ENCODE data around the gene MRTFB.

MRTFB gene

DNA sequence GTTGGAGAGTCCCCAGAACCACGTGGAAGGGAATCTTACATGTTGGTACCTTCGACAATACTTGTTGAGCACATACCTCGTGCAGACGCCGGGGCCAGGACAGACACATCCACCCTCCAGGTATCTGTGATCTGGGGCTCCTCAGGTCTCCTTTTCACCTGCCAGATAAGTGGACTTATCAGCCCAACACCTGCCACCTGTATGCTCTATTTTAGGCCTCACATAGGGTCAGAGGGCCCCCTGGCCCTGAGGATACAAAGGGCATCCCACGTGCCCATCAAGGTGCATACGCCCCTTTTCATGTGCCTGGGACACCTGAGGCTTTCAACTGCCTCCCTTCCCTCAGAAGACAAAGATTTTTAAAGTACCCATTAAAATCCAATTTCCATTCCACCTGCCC lies 212.7 kb downstream of the MRTFB start:
- no peaks in the 10 kb centered on the region for H3K27me3 ChIP-seq (ENCODE audit: insufficient read depth, poor library complexity, severe bottlenecking)
- no peak overlapping the region for H3K27ac ChIP-seq (replicated peaks)
- no peak overlapping the region for H3K4me3 ChIP-seq (replicated peaks; ENCODE audit: insufficient read depth, low read length)
- DNase-seq (ENCODE audit: low read depth in 1 of 2, low spot score in 1 of 2): no peak
- TF ChIP-seq, protein P1, sequence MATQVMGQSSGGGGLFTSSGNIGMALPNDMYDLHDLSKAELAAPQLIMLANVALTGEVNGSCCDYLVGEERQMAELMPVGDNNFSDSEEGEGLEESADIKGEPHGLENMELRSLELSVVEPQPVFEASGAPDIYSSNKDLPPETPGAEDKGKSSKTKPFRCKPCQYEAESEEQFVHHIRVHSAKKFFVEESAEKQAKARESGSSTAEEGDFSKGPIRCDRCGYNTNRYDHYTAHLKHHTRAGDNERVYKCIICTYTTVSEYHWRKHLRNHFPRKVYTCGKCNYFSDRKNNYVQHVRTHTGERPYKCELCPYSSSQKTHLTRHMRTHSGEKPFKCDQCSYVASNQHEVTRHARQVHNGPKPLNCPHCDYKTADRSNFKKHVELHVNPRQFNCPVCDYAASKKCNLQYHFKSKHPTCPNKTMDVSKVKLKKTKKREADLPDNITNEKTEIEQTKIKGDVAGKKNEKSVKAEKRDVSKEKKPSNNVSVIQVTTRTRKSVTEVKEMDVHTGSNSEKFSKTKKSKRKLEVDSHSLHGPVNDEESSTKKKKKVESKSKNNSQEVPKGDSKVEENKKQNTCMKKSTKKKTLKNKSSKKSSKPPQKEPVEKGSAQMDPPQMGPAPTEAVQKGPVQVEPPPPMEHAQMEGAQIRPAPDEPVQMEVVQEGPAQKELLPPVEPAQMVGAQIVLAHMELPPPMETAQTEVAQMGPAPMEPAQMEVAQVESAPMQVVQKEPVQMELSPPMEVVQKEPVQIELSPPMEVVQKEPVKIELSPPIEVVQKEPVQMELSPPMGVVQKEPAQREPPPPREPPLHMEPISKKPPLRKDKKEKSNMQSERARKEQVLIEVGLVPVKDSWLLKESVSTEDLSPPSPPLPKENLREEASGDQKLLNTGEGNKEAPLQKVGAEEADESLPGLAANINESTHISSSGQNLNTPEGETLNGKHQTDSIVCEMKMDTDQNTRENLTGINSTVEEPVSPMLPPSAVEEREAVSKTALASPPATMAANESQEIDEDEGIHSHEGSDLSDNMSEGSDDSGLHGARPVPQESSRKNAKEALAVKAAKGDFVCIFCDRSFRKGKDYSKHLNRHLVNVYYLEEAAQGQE (IDR thresholded peaks at IDR 0.05; ENCODE audit: insufficient replicate concordance, low read depth): no peak
- TF ChIP-seq, protein P2, sequence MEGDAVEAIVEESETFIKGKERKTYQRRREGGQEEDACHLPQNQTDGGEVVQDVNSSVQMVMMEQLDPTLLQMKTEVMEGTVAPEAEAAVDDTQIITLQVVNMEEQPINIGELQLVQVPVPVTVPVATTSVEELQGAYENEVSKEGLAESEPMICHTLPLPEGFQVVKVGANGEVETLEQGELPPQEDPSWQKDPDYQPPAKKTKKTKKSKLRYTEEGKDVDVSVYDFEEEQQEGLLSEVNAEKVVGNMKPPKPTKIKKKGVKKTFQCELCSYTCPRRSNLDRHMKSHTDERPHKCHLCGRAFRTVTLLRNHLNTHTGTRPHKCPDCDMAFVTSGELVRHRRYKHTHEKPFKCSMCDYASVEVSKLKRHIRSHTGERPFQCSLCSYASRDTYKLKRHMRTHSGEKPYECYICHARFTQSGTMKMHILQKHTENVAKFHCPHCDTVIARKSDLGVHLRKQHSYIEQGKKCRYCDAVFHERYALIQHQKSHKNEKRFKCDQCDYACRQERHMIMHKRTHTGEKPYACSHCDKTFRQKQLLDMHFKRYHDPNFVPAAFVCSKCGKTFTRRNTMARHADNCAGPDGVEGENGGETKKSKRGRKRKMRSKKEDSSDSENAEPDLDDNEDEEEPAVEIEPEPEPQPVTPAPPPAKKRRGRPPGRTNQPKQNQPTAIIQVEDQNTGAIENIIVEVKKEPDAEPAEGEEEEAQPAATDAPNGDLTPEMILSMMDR (IDR thresholded peaks at IDR 0.05; ENCODE audit: insufficient read depth, low read length): no peak
- TF ChIP-seq GABPA (IDR thresholded peaks at IDR 0.05; ENCODE audit: low read depth): no peak

DNA sequence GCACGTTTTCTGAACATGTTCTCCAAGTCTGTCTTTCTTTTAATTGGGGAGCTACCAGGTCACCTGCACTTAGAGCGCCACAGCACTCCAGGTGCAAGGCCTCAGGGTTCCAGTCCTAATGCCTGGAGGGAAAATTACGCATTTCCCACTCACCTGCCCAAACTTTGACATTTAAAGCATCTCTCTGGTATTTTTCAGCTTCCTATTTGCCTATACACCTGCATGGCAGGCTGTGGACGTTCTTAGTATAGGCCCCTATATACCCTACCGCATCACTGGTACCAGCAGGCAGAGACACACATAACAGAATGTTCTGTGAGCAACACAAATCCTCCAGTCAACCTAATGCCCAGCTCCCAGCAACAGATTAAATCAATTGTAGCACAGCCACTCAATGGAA lies 213.3 kb downstream of the MRTFB start:
- no peak overlapping the region for H3K27ac ChIP-seq (replicated peaks)
- no peak for DNase-seq (ENCODE audit: low read depth in 1 of 2, low spot score in 1 of 2)
- no peak overlapping the region for H3K4me3 ChIP-seq (replicated peaks; ENCODE audit: insufficient read depth, low read length)
- no peaks in the 10 kb centered on the region for H3K27me3 ChIP-seq (ENCODE audit: insufficient read depth, poor library complexity, severe bottlenecking)
- TF ChIP-seq SPI1 (IDR thresholded peaks at IDR 0.05; ENCODE audit: borderline replicate concordance, low read depth) (no peak), POLR2AphosphoS5 (IDR thresholded peaks at IDR 0.05; ENCODE audit: low read depth) (no peak), GABPA (IDR thresholded peaks at IDR 0.05; ENCODE audit: low read depth) (no peak)
- TF ChIP-seq, protein P2 (IDR thresholded peaks at IDR 0.05; ENCODE audit: insufficient read depth, low read length): no peak
- TF ChIP-seq, protein P1 (IDR thresholded peaks at IDR 0.05; ENCODE audit: insufficient replicate concordance, low read depth): no peak

DNA sequence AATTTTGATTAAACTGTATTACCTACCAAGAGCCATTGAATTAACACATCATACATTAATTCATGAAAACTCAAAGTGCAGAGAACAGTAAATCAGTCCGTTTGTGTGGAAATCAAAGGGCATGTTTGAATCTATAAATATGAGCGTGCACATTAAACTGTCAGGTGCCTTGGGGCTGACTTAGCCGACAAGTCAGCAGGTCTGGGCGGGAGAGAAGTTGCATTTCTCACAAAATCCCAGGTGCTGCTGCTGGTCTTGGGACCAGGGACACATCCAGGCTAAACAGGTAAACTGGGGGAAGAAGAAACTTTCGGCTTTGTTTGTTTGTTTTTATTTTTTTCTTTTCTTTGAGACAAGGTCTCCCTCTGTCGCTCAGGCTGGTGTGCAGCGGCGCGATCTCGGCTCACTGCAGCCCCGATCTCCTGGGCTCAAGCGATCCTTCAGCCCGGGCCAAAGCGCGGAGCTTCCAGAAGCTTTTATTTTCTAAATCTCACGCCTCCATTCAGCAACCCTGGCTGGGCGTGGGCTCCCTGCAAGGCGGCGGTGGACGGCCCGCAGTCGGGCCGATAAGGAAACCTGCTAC lies 213.9 kb downstream of the MRTFB start:
- peak overlapping the region; percentile 90 for H3K4me3 ChIP-seq (replicated peaks; ENCODE audit: insufficient read depth, low read length)
- TF ChIP-seq, protein P1 (IDR thresholded peaks at IDR 0.05; ENCODE audit: insufficient replicate concordance, low read depth): no peak
- TF ChIP-seq SPI1 (IDR thresholded peaks at IDR 0.05; ENCODE audit: borderline replicate concordance, low read depth) (no peak), GABPA (IDR thresholded peaks at IDR 0.05; ENCODE audit: low read depth) (no peak), POLR2AphosphoS5 (IDR thresholded peaks at IDR 0.05; ENCODE audit: low read depth) (no peak)
- TF ChIP-seq, protein P2 (IDR thresholded peaks at IDR 0.05; ENCODE audit: insufficient read depth, low read length): no peak
- H3K27me3 ChIP-seq (ENCODE audit: insufficient read depth, poor library complexity, severe bottlenecking): no peaks in the 10 kb centered on the region
- peak; percentile 45 to 66 for DNase-seq (ENCODE audit: low read depth in 1 of 2, low spot score in 1 of 2)
- 0 out of 2 replicates have a peak overlapping the region, but pooled peaks have one; percentile 0 for H3K27ac ChIP-seq (replicated peaks)

Data from HL-60 (cell line).